Ovary (tissue), 3 donors: ENCODE results near the gene KCNMB2.

Experiments
- EP300 ChIP-seq: sonication (generic); formaldehyde crosslinking; IDR thresholded peaks from one replicate; pipeline ENCODE4 v1.6.1; 2017; ENCODE audit warnings: antibody characterized with exemption
- POLR2A ChIP-seq: fragments of 450-650 bp; IDR thresholded peaks from one replicate; pipeline ENCODE4 v1.6.1; 2017; ENCODE audit warnings: antibody characterized with exemption, mild to moderate bottlenecking, moderate library complexity
- TF ChIP-seq, protein P1 (sequence below), 3 donors: fragments of 450-650 bp in 2 of 3; fragments of 200-600 bp in 1 of 3; IDR thresholded peaks; one replicate each; pipeline versions ENCODE4 v1.5.1 to v1.8.0; 2016 to 2022; ENCODE audit warnings: antibody characterized with exemption in 3 of 3, mild to moderate bottlenecking in 1 of 3
- donor health status: DM: no; HTN: no; CAD: no.

DNA sequence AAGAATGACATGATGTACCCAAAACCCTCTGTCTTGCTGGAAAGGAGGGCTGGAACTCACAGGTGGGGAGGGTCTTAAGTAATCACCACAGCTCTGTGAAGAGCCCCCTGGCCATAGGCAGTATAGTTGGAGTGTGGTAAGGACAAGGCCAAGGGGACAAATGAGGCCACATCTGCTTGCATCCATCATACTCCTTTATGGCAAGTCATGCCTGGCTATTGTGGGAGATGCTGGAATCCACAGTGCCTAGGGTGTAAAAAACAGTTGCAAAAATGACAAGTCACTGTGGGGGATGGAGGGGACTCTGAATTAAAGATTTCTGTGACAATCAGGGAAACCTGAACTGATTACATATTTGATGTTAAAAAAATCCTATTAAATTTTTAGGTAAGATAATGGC, 258.5 kb downstream of the KCNMB2 start:
- TF ChIP-seq POLR2A (no peak), EP300 (no peak)
- TF ChIP-seq, protein P1, sequence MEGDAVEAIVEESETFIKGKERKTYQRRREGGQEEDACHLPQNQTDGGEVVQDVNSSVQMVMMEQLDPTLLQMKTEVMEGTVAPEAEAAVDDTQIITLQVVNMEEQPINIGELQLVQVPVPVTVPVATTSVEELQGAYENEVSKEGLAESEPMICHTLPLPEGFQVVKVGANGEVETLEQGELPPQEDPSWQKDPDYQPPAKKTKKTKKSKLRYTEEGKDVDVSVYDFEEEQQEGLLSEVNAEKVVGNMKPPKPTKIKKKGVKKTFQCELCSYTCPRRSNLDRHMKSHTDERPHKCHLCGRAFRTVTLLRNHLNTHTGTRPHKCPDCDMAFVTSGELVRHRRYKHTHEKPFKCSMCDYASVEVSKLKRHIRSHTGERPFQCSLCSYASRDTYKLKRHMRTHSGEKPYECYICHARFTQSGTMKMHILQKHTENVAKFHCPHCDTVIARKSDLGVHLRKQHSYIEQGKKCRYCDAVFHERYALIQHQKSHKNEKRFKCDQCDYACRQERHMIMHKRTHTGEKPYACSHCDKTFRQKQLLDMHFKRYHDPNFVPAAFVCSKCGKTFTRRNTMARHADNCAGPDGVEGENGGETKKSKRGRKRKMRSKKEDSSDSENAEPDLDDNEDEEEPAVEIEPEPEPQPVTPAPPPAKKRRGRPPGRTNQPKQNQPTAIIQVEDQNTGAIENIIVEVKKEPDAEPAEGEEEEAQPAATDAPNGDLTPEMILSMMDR (IDR thresholded peaks at IDR 0.05) = no peak
